ENCODE measurements around the gene UCK2. TPM values are rescaled to one million over a fixed set of nuclear protein-coding genes. Genes with fewer than 3 reads are reported as not detected.

Gene UCK2
- total RNA-seq, 2 donors from 2014 or later: 34.3 to 47.5 TPM

DNA sequence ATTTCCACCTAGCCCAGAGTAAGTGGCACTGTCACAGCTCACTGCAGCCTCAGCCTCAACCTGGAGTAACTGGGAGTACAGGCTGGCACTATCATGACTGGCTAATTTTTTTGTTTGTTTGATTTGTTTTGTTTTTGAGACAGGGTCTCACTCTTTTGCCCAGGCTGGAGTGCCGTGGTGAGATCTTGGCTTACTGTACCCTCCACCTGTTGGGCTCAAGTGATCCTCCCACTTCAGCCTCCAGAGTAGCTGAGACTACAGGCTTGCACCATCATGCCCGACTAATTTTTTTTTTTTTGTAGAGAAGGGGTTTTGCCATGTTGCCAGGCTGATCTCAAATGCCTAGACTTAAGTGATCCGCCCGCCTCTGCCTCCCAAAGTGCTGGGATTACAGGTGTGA lies 2.5 kb downstream of the UCK2 start:
- H3K27ac ChIP-seq: peak overlapping the region in 1 of 2 donors; percentile 93
- peaks cover 9 to 23% of the 10 kb centered on the region in 2 donors for H3K4me1 ChIP-seq (ENCODE audit: control insufficient read depth in 1 of 2, low read depth in 2 of 2)
- no peak overlapping the region for H3K4me3 ChIP-seq
- ATAC-seq (ENCODE audit: insufficient number of reproducible peaks, low FRiP score, low read depth) (no peak), DNase-seq (ENCODE audit: low spot score) (no peak)
- H3K36me3 ChIP-seq: no peaks in the 10 kb centered on the region
- TF ChIP-seq, protein P1, sequence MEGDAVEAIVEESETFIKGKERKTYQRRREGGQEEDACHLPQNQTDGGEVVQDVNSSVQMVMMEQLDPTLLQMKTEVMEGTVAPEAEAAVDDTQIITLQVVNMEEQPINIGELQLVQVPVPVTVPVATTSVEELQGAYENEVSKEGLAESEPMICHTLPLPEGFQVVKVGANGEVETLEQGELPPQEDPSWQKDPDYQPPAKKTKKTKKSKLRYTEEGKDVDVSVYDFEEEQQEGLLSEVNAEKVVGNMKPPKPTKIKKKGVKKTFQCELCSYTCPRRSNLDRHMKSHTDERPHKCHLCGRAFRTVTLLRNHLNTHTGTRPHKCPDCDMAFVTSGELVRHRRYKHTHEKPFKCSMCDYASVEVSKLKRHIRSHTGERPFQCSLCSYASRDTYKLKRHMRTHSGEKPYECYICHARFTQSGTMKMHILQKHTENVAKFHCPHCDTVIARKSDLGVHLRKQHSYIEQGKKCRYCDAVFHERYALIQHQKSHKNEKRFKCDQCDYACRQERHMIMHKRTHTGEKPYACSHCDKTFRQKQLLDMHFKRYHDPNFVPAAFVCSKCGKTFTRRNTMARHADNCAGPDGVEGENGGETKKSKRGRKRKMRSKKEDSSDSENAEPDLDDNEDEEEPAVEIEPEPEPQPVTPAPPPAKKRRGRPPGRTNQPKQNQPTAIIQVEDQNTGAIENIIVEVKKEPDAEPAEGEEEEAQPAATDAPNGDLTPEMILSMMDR (IDR thresholded peaks at IDR 0.05): no peak
- H3K27me3 ChIP-seq (replicated peaks; ENCODE audit: insufficient read depth): no peaks in the 10 kb centered on the region
- no peaks in the 10 kb centered on the region for H3K9me3 ChIP-seq

DNA sequence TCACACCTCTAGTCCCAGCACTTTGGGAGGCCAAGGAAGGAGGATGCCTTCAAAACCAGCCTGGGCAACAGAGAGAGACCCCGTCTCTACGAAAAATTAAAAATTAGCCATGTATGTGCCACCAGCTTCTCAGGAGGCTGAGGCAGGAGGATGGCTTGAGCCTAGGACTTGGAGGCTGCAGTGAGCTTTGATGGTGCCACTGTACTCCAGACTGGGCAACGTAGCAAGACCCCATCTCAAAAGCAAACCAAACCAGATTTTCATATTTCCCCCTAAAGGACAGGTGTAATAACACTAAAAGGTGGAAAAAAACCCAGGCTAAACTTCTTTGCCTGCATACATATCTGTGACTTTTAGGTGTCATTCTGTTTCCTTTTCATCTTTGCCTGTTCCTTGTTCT lies 3.7 kb downstream of the UCK2 start:
- H3K36me3 ChIP-seq: no peaks in the 10 kb centered on the region
- H3K4me3 ChIP-seq: no peak overlapping the region
- no peaks in the 10 kb centered on the region for H3K27me3 ChIP-seq (replicated peaks; ENCODE audit: insufficient read depth)
- TF ChIP-seq, protein P1 (IDR thresholded peaks at IDR 0.05): no peak
- H3K27ac ChIP-seq: no peak overlapping the region
- H3K4me1 ChIP-seq (ENCODE audit: control insufficient read depth in 1 of 2, low read depth in 2 of 2): peaks cover 9 to 23% of the 10 kb centered on the region in 2 donors
- DNase-seq (ENCODE audit: low spot score): no peak
- no peak for ATAC-seq (ENCODE audit: insufficient number of reproducible peaks, low FRiP score, low read depth)
- no peaks in the 10 kb centered on the region for H3K9me3 ChIP-seq

DNA sequence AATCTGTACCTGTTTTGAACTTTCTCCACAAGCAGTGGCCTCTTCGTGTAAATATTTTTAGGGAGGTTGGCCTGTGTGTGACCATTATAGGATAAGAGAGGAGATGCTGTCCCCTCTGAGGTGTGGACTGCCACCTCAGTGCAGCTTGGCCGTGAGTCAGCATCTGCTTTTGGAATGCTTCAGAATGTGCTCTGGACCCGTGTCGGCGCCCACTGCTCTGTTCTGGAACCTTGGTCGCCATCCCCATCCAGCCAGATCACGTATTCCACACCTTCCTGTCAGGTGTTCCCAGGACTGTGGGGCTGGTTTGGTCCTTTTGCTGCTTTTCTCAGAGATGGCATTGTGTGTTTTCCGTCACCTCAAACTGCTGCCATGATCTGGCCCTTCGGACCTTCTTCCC lies 5.5 kb downstream of the UCK2 start:
- Histone ChIP-seq H3K27me3 (replicated peaks; ENCODE audit: insufficient read depth) (no peaks in the 10 kb centered on the region), H3K9me3 (no peaks in the 10 kb centered on the region), H3K36me3 (no peaks in the 10 kb centered on the region), H3K4me3 (no peak overlapping the region), H3K4me1 (ENCODE audit: control insufficient read depth in 1 of 2, low read depth in 2 of 2) (peaks cover 6 to 23% of the 10 kb centered on the region in 2 donors), H3K27ac (no peak overlapping the region)
- ATAC-seq (ENCODE audit: insufficient number of reproducible peaks, low FRiP score, low read depth) (no peak), DNase-seq (ENCODE audit: low spot score) (no peak)
- TF ChIP-seq, protein P1 (IDR thresholded peaks at IDR 0.05): no peak

DNA sequence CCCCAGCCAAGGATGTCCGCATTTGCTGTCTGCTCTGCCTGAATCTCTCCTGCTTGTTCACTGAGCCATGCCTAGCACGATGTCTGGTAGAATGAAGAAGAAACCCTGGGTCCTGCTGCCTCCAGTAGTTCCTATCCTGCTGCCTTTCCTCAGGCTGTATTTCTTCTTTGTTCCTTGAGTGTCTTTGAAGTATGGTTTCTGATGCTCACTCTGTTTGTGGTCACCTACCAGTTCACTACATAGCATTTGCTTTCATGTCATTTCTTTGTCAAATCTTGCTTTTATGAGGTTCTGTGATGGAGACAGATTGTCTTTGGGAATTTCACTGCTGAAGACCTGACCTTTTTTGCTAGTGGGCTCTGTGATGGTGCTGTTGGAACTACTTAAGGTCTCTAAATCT lies 5.9 kb downstream of the UCK2 start:
- Histone ChIP-seq H3K9me3 (no peaks in the 10 kb centered on the region), H3K27me3 (replicated peaks; ENCODE audit: insufficient read depth) (no peaks in the 10 kb centered on the region), H3K4me3 (no peak overlapping the region), H3K27ac (no peak overlapping the region), H3K36me3 (no peaks in the 10 kb centered on the region), H3K4me1 (ENCODE audit: control insufficient read depth in 1 of 2, low read depth in 2 of 2) (peaks cover 6 to 28% of the 10 kb centered on the region in 2 donors)
- TF ChIP-seq, protein P1 (IDR thresholded peaks at IDR 0.05): no peak
- DNase-seq (ENCODE audit: low spot score) (no peak), ATAC-seq (ENCODE audit: insufficient number of reproducible peaks, low FRiP score, low read depth) (no peak)

DNA sequence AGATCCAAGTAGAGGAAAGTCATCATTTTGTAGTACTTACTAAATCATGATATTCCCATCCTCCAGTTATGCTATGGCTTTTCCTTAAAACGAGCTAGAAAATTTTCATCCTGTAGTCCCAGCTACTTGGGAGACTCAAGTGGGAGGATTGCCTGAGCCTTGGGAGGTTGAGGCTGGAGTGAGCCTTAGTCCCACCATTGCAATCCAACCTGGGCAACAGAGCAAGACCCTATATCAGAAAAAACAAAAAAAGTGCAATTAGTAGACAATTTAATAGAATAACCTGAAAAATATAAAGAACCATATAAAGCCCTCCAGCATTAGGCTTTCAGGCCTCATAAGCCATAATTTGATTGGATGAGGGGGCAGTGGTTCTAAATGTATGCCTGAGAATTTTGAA lies 6.8 kb downstream of the UCK2 start:
- no peak for DNase-seq (ENCODE audit: low spot score)
- Histone ChIP-seq H3K27me3 (replicated peaks; ENCODE audit: insufficient read depth) (no peaks in the 10 kb centered on the region), H3K36me3 (no peaks in the 10 kb centered on the region), H3K4me1 (ENCODE audit: control insufficient read depth in 1 of 2, low read depth in 2 of 2) (peaks cover 5 to 25% of the 10 kb centered on the region in 2 donors), H3K4me3 (no peak overlapping the region), H3K27ac (no peak overlapping the region), H3K9me3 (no peaks in the 10 kb centered on the region)
- TF ChIP-seq, protein P1 (IDR thresholded peaks at IDR 0.05): no peak
- ATAC-seq (ENCODE audit: insufficient number of reproducible peaks, low FRiP score, low read depth): no peak
